HG02642 (cell line): Measurements from ENCODE around the gene UBE2L5.

Source experiments
- ATAC-seq: cut with Tn5 transposase; IDR thresholded peaks from one replicate; pipeline ENCODE4 v1.9.1; 2021; ENCODE audit warnings: mild to moderate bottlenecking; ENCODE audit not compliant: unreplicated experiment, poor library complexity

The UBE2L5 gene

GRCh38 chr13:30422054-30422839 is at the start of gene UBE2L5:
Gene UBE2L5, plus strand, starts transcription at chr13:30422493. Its CDS starts 5,498 bp downstream, at chr13:30427991.
- peak; percentile 76 for ATAC-seq

GRCh38 chr13:30373727-30374126 is 48.6 kb upstream of the UBE2L5 start:
- peak; percentile 27 for ATAC-seq

GRCh38 chr13:30375265-30375835 is 46.9 kb upstream of the UBE2L5 start:
- no peak for ATAC-seq

- ATAC-seq, result peak; percentile 57
Observed at GRCh38 chr13:30376426-30377311, 45.6 kb upstream of the UBE2L5 start.

GRCh38 chr13:30377312-30377685 is 45.0 kb upstream of the UBE2L5 start:
- ATAC-seq, result no peak

- ATAC-seq, result no peak
Observed at GRCh38 chr13:30378191-30378590, 44.1 kb upstream of the UBE2L5 start.

GRCh38 chr13:30381049-30381448 is 41.2 kb upstream of the UBE2L5 start:
- ATAC-seq, result no peak

- no peak for ATAC-seq
Observed at GRCh38 chr13:30382836-30383525, 39.3 kb upstream of the UBE2L5 start.

- no peak for ATAC-seq
Observed at GRCh38 chr13:30388406-30389283, 33.6 kb upstream of the UBE2L5 start.

- ATAC-seq, result no peak
Observed at GRCh38 chr13:30391956-30392680, 30.2 kb upstream of the UBE2L5 start.

GRCh38 chr13:30392681-30393045 is 29.6 kb upstream of the UBE2L5 start:
- ATAC-seq, result no peak

- ATAC-seq, result peak; percentile 62
Observed at GRCh38 chr13:30394751-30395191, 27.5 kb upstream of the UBE2L5 start.

GRCh38 chr13:30395192-30396158 is 26.8 kb upstream of the UBE2L5 start:
- peak; percentile 77 for ATAC-seq

- ATAC-seq, result no peak
Observed at GRCh38 chr13:30396434-30397075, 25.7 kb upstream of the UBE2L5 start.

- no peak for ATAC-seq
Observed at GRCh38 chr13:30398601-30399072, 23.7 kb upstream of the UBE2L5 start.

- ATAC-seq, result no peak
Observed at GRCh38 chr13:30400376-30400775, 21.9 kb upstream of the UBE2L5 start.

GRCh38 chr13:30401347-30401746 is 20.9 kb upstream of the UBE2L5 start:
- ATAC-seq, result no peak
